Measurements from ENCODE around the gene KCP. TPM values are rescaled to one million over a fixed set of nuclear protein-coding genes. Genes with fewer than 3 reads are reported as not detected.

The KCP gene
- total and polyA plus RNA-seq, 2 of the 13 experiments (the other 11 are each of a cell fraction or from before 2014, with no cell fraction given) = 0.37 to 1.0 TPM

- FAIRE-seq = no peak
- Histone ChIP-seq H3K4me1 (ENCODE audit: insufficient read depth, low read length) (peaks cover 38% of the 10 kb centered on the region), H3K27me3 (ENCODE audit: control insufficient read depth in 1 of 2, insufficient read depth in 2 of 2, low read length in 2 of 2) (peaks cover 0 to 20% of the 10 kb centered on the region in 2 experiments; a peak in 3 of 5 replicates), H3K9me3 (ENCODE audit: low read length) (no peaks in the 10 kb centered on the region), H3K79me2 (ENCODE audit: insufficient read depth, low read length) (no peaks in the 10 kb centered on the region), H3K4me2 (ENCODE audit: low read depth, low read length) (peak overlapping the region; percentile 43), H2AFZ (ENCODE audit: low read length) (no peak overlapping the region), H3K4me3 (replicated peaks in 1 of 3; ENCODE audit: insufficient read depth in 1 of 3, low read depth in 2 of 3, low read length in 3 of 3) (peak overlapping the region in 1 of 3 experiments; percentile 47; a peak in 1 of 6 replicates), H3K9ac (ENCODE audit: insufficient read depth, low read depth, low read length) (no peak overlapping the region), H3K36me3 (replicated peaks in 1 of 2; ENCODE audit: control insufficient read depth in 1 of 2, insufficient read depth in 2 of 2, low read length in 2 of 2) (no peaks in the 10 kb centered on the region), H4K20me1 (ENCODE audit: insufficient read depth, low read length) (no peaks in the 10 kb centered on the region), H3K27ac (ENCODE audit: extremely low read length, insufficient read depth, low read length) (no peak overlapping the region)
- in situ Hi-C loops (cut with HindIII; ENCODE audit: extremely low pct_ligation_motif_present, low pct_unique_long_range_greater_than_20kb) (loop anchor here (25.0 kb wide), 1 partner anchor 449 kb away; no protein-coding TSS in a partner anchor), intact Hi-C loops (cut with micrococcal nuclease; ENCODE audit: unreplicated experiment) (no loop called here)
- WGBS (ENCODE audit: low lambda C conversion rate) = 6% methylated on average over 3 of the region's 14 CpGs
- ATAC-seq = peak; percentile 81
- no peak for DNase-seq (ENCODE audit: low spot score)
- ChIA-PET CTCF (ENCODE audit: low intra/inter-chr PET ratio, low total read pairs) (no interaction called here), POLR2A (interaction anchor here (1.3 kb wide), 1 partner anchor 23 kb away, joined by 3 read pairs; the partner anchor contains the start of gene ATP6V1F)
- no TSS peak for BruUV-seq (replicated peaks)
- TF ChIP-seq NR2F6 (IDR thresholded peaks at IDR 0.05) (peak; percentile 17; the same call in 1 of the 2 replicates), NR2F6 (CRISPR knock-in tag; IDR thresholded peaks at IDR 0.05) (peak; percentile 39; the same call in 1 of the 2 replicates), ZNF292 (CRISPR knock-in tag; IDR thresholded peaks at IDR 0.05; ENCODE audit: borderline replicate concordance, low read depth) (0 out of 2 replicates have a peak, but pooled peaks have one; percentile 54), ZNF331 (CRISPR knock-in tag; IDR thresholded peaks at IDR 0.05) (no peak), TFAP4 (IDR thresholded peaks at IDR 0.05; ENCODE audit: borderline replicate concordance, low read depth) (peak; percentile 86; the same call in 1 of the 2 replicates), MAX (IDR thresholded peaks at IDR 0.05) (no peak), CCDC6 (CRISPR knock-in tag; IDR thresholded peaks at IDR 0.05) (no peak), HNRNPL (IDR thresholded peaks at IDR 0.05; ENCODE audit: low read depth, low read length) (peak; percentile 76; the same call in 1 of the 2 replicates), PCBP2 (optimal IDR thresholded peaks at IDR 0.05; ENCODE audit: low read depth, low read length, poor library complexity, severe bottlenecking) (no peak), ZNF891 (CRISPR knock-in tag; IDR thresholded peaks at IDR 0.05) (no peak), ZNF800 (CRISPR knock-in tag; IDR thresholded peaks at IDR 0.05) (no peak), ZSCAN25 (CRISPR knock-in tag; IDR thresholded peaks at IDR 0.05) (0 out of 2 replicates have a peak, but pooled peaks have one; percentile 32), ZSCAN30 (CRISPR knock-in tag; IDR thresholded peaks at IDR 0.05) (no peak), SAP130 (CRISPR knock-in tag; IDR thresholded peaks at IDR 0.05; ENCODE audit: low read depth) (peak; percentile 20; the same call in 1 of the 2 replicates), MAF1 (CRISPR knock-in tag; IDR thresholded peaks at IDR 0.05; ENCODE audit: borderline replicate concordance) (no peak), HNRNPK (IDR thresholded peaks at IDR 0.05; ENCODE audit: low read depth, low read length, poor library complexity, severe bottlenecking) (peak; percentile 32), ZNF350 (CRISPR knock-in tag; IDR thresholded peaks at IDR 0.05; ENCODE audit: borderline replicate concordance, low read depth) (no peak), FOXM1 (CRISPR knock-in tag; IDR thresholded peaks at IDR 0.05) (no peak), SALL1 (CRISPR knock-in tag; IDR thresholded peaks at IDR 0.05) (peak; percentile 11; the same call in 1 of the 2 replicates), ZNF263 (CRISPR knock-in tag; IDR thresholded peaks at IDR 0.05) (peak; percentile 63; the same call in 1 of the 2 replicates)
Observed at GRCh38 chr7:128886391-128887168, 23.9 kb downstream of the KCP start.
